CMK (cell line): ENCODE data around the gene THOC6.

Experiments used
- DNase-seq: peaks from one replicate; pipeline ENCODE4 v3.0.0-alpha.2; 2010; ENCODE audit warnings: low read depth

THOC6 gene

GRCh38 chr16:3015865-3016521 lies 7.8 kb upstream of the THOC6 start:
- no peak for DNase-seq

GRCh38 chr16:3017344-3017743 lies 6.5 kb upstream of the THOC6 start:
- no peak for DNase-seq

- DNase-seq: no peak
These were observed 5.9 kb upstream of the THOC6 start, which contains the start of gene CLDN6 for GRCh38 chr16:3017794-3018506. Gene CLDN6 (minus strand): TSS chr16:3018183. CDS start chr16:3016021, 2,162 bp downstream.

DNA sequence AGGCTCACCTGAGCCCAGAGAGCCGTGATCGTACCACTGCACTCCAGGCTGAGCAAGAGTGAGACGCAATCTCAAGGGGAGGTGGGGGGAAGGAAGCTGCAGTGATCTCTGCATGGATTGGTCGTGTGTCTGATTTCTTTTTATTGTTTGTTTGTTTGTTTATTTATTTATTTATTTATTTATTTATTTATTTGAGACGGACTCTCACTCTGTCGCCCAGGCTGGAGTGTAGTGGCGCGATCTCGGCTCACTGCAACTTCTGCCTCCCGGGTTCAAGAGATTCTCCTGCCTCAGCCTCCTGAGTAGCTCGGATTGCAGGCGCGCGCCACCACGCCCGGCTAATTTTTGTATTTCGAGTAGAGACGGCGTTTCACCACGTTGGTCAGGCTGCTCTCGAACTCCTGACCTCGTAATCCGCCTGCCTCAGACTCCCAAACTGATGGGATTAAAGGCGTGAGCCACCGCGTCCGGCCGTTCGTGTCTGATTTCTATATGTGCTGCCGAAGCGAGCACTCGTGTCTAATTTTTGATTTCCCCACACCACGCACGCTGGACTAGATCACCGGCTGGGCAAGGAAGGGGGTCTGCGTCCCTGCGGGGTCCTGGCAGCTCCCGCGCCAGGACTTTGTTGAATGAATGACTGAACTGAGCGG lies 4.1 kb upstream of the THOC6 start:
- no peak for DNase-seq

DNA sequence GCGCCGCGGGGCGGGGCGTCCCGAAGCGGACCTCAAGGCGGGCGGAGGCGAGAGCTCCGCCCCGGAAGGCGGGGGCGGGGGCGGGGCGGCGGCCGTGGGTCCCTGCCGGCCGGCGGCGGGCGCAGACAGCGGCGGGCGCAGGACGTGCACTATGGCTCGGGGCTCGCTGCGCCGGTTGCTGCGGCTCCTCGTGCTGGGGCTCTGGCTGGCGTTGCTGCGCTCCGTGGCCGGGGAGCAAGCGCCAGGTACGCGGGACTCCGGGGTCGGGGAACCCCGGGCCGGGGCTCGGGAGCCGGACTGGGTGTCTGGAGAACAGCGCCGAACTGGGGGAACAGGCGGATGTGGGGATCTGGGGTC lies 3.6 kb upstream of the THOC6 start, which contains the start of gene TNFRSF12A:
TSS of gene TNFRSF12A (plus strand) at position 122 of the 357 bp plus-strand sequence. CDS start at position 152, 30 bp downstream.
- DNase-seq: no peak

DNA sequence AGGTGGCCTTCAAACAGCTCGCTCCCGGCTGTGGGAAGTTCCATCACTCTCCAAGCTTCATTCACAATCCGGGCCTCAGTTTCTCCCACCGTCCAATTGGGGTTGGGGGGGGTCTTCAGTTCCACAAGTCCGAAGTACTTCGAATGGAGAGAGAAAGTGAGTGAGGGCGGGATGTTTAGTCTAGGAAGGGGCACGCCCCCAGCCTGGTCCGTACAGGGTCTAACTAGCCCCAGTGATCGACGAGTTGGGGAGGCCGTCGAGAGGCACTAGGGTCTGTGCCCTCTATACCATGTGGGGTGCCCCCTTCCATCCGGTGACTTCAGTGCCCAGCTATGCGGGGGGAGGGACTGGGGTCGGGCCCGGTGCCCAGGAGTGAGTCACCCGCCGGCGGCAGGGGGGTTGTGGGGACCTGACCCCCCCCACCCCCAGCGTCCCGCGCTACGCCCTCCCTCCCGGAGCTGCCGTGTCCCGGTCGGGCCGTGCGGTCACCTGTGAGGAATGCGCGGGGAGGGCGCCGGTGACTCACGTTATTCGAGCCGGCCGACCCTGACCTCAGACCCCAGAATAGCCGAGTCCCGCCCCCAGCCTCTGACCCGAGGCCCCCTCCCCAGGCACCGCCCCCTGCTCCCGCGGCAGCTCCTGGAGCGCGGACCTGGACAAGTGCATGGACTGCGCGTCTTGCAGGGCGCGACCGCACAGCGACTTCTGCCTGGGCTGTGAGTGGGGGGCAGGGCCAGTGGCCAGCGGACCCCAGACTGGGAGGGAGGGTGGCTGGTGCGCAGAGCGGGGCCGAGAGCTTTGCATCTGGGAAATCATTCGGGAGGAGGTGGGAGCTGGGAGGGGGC lies 3.0 kb upstream of the THOC6 start:
- DNase-seq: no peak

DNA sequence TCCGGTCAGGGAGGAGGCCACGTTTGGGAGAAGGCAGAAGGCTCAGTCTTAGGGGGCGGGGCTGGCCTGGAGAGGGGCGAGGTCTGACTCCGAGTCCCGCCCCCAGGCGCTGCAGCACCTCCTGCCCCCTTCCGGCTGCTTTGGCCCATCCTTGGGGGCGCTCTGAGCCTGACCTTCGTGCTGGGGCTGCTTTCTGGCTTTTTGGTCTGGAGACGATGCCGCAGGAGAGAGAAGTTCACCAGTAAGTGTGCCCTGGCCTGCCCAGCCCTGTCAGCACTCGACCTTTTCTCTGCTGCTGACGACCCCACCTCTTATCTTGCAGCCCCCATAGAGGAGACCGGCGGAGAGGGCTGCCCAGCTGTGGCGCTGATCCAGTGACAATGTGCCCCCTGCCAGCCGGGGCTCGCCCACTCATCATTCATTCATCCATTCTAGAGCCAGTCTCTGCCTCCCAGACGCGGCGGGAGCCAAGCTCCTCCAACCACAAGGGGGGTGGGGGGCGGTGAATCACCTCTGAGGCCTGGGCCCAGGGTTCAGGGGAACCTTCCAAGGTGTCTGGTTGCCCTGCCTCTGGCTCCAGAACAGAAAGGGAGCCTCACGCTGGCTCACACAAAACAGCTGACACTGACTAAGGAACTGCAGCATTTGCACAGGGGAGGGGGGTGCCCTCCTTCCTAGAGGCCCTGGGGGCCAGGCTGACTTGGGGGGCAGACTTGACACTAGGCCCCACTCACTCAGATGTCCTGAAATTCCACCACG lies 2.2 kb upstream of the THOC6 start:
- DNase-seq: no peak

- DNase-seq: no peak
These were observed 1.6 kb upstream of the THOC6 start for GRCh38 chr16:3022208-3022683.

DNA sequence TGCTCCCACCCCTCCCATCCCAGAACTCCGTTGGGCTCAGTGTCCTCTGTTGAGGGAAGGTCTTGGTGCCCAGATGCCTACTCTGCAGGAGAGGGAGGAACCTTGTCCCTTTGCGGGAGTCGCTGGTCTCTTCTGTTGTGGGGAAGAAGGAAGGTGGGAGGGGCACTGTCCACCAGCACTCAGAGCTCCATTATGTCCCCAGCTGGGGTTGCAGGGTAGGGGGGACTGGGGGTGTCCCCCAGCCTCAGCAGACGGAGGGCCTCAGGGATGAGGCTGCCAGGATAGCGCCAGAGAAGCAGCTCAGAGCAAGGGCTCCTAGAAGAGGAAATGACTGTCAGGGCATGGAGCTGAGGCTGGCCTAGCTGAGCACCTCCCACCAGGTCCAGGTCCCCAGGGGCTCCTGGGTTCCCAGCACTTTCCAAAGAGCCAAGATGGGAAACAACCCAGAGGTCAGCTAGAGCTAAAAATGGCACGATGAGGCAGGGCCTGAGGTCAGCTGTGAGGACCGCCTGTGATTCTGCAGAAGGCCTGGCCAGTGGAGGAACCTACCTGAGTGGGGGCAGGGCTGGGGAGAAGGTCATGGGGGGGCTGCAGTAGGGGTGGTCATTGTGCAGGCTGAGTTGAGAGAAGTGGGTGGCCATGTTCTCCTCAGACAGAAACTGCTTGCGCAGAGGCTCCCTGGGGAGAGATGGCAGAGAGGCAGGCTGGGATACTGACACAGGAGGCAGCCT lies 986 bp upstream of the THOC6 start:
- no peak for DNase-seq

DNA sequence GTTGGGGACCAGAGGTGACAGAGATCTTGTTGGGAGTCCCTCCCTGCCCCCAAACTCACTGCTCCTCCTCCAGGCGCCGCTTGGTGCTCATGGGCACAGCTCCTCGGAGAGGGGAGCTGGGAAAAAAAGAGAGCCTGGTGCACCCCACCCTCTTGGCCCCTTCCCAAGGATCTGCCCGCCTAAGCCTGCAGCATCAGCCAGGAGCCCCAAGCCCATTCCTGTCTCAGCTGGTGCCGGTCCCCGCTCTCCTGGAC lies 493 bp upstream of the THOC6 start:
- no peak for DNase-seq

DNA sequence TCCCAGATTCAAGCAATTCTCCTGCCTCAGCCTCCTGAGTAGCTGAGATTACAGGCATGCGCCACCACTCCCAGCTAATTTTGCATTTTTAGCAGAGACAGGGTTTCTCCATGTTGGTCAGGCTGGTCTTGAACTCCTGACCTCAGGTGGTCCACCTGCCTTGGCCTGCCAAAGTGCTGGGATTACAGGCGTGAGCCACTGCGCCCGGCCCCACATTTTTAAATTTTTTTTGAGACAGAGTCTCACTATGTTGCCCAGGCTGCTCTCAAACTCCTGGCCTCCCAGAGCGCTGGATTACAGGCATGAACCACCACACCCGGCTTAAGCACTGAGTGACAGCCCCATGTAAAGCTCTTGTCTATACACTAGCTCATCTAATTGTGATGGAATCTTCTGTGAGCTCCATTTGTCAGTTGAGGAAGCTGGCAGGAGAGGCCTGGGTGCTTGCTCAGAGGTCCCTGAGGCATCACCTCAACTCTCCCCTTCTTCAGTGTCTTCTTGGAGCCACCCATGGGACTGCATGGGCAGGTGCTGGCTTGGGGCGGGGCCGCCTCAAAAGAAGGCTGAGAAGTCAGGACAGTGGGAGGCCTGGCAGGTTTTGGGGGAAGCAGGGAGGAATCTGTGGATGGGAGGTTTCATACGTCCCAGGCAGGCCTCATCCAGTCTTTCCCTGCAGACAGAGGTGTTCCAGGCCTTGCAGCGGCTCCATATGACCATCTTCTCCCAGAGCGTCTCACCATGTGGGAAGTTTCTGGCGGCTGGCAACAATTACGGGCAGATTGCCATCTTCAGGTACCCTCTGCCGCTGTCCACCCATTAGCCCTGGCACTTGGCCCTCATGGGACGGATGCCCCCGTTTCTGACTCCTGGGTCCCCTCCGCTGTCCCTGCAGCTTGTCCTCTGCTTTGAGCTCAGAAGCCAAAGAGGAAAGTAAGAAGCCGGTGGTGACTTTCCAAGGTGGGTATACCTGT lies 1.5 kb downstream of the THOC6 start:
- no peak for DNase-seq

DNA sequence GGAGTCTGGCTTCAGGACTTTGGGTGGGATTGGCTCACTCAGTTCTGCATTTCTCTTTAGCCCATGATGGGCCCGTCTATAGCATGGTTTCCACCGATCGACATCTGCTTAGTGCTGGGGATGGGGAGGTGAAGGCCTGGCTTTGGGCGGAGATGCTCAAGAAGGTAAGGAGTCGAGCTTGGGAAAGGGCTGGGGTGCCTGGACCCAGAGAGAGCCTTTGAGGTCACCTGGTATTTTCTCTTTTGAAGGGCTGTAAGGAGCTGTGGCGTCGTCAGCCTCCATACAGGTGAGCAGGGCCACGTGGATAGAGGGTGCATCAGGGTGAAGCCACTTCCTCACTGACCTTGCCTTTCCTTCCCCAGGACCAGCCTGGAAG lies 2.2 kb downstream of the THOC6 start:
- no peak for DNase-seq

DNA sequence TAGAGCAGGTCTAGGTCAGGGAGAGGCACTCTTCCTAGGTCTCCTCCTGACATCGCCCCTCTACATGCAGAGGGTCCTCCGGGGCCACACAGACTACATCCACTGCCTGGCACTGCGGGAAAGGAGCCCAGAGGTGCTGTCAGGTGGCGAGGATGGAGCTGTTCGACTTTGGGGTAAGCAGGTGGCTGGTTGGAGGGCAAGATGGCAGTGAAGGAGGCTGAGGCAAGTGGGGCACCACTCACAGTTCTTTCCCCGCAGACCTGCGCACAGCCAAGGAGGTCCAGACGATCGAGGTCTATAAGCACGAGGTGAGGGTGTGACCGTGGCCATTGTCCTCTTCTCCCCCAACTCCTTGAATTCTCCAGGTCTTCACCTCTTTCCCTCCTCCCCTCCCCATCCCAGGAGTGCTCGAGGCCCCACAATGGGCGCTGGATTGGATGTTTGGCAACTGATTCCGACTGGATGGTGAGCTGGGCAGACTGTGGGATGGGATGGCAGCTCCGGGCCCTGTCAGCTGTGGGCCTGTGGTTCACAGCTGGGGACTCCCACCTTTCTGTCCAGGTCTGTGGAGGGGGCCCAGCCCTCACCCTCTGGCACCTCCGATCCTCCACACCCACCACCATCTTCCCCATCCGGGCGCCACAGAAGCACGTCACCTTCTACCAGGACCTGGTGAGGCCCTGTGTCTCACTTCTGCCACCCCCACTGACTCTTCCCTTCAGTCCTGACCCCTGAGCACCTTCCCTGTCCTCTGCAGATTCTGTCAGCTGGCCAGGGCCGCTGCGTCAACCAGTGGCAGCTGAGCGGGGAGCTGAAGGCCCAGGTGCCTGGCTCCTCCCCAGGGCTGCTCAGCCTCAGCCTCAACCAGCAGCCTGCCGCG lies 3.0 kb downstream of the THOC6 start:
- no peak for DNase-seq

DNA sequence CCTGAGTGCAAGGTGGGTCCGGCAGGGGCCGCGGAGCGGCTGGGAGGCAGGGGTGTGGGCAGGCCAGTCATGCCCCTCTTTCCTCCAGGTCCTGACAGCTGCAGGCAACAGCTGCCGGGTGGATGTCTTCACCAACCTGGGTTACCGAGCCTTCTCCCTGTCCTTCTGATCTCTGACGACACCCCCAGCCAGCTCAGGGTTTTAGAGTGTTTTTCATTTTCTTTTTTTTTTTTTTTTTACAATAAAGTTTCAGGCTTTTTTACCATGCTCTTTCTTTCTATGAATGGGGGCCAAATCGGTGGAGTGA lies 3.6 kb downstream of the THOC6 start:
- no peak for DNase-seq

GRCh38 chr16:3027983-3028715 lies 4.3 kb downstream of the THOC6 start:
- DNase-seq: no peak

DNA sequence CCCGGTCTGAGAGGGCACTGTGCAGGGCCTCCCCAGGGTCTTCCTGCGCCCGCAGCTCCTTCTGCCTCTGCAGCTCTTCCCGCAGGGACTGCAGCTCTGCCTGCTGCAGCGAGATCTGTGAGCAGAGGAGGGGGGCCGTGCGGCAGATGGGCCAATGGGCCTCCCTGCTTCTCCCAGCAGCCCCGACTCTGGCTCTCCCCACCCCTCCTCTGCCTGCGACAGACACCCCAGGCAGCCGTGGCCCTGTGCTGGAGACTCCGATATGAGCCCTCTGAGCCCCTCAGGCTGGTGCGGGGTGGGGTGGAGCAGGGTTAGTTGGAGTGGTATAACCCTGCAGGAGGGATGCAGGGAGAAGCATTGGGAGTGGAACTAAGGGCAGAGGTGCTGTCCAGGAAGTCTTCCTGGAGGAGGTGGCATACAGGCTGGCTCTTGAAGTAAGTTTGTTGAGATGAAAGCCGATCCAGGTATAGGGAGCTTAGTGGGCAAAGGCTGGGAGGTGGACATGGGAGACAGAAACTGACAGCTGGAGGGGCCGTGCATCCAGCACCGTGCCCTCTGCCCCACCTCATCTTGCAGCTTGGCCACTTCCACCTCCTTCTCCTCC lies 5.0 kb downstream of the THOC6 start:
- DNase-seq: no peak

GRCh38 chr16:3029491-3030221 lies 5.8 kb downstream of the THOC6 start:
- DNase-seq: no peak
